H9 (cell line): ENCODE data around the gene C1QTNF2. TPM values are rescaled to one million over a fixed set of nuclear protein-coding genes. Genes with fewer than 3 reads are reported as not detected.

Experiments
- DNase-seq: peaks from one replicate; pipeline ENCODE4 v3.0.0-alpha.2; 2017
- H2AFZ ChIP-seq: one replicate; pipeline ENCODE4 v1.6.1; 2013; ENCODE audit warnings: mild to moderate bottlenecking, low read length, control low read depth, moderate library complexity
- H2AK5ac ChIP-seq: 2 replicates; pipeline ENCODE4 v1.6.1; 2013; ENCODE audit warnings: low read length, control low read depth, mixed read lengths; ENCODE audit not compliant: insufficient read length
- H2BK120ac ChIP-seq: one replicate; pipeline ENCODE4 v1.6.1; 2013; ENCODE audit warnings: low read depth, mild to moderate bottlenecking, low read length, control low read depth, inconsistent platforms; ENCODE audit not compliant: poor library complexity, severe bottlenecking
- H2BK12ac ChIP-seq: 2 replicates; pipeline ENCODE4 v1.6.1; 2013; ENCODE audit warnings: low read length, control low read depth, mixed read lengths, low read depth; ENCODE audit not compliant: insufficient read length
- H2BK15ac ChIP-seq: 2 replicates; pipeline ENCODE4 v1.6.1; 2013; ENCODE audit warnings: low read depth, low read length, control low read depth
- H2BK20ac ChIP-seq: one replicate; pipeline ENCODE4 v1.6.1; 2013; ENCODE audit warnings: low read depth, mild to moderate bottlenecking, low read length, control low read depth, inconsistent platforms; ENCODE audit not compliant: poor library complexity, severe bottlenecking
- H2BK5ac ChIP-seq: 2 replicates; pipeline ENCODE4 v1.6.1; 2013; ENCODE audit warnings: low read length, control low read depth, mixed read lengths; ENCODE audit not compliant: insufficient read length
- H3K14ac ChIP-seq: 2 replicates; pipeline ENCODE4 v1.6.1; 2013; ENCODE audit warnings: low read length, control low read depth; ENCODE audit not compliant: insufficient read depth
- H3K18ac ChIP-seq: 2 replicates; pipeline ENCODE4 v1.6.1; 2013; ENCODE audit warnings: low read depth, mild to moderate bottlenecking, mixed read lengths, low read length, control low read depth; ENCODE audit not compliant: insufficient read length
- H3K23ac ChIP-seq: 2 replicates; pipeline ENCODE4 v1.6.1; 2013; ENCODE audit warnings: low read length, control low read depth, mixed read lengths, low read depth; ENCODE audit not compliant: insufficient read length
- H3K23me2 ChIP-seq: 2 replicates; pipeline ENCODE4 v1.6.1; 2013; ENCODE audit warnings: low read depth, mild to moderate bottlenecking, mixed read lengths, low read length, control low read depth; ENCODE audit not compliant: insufficient read length, poor library complexity, severe bottlenecking
- H3K27ac ChIP-seq: 2 replicates; pipeline ENCODE4 v1.5.1; 2013; ENCODE audit warnings: low read length, control low read depth, mixed read lengths, low read depth; ENCODE audit not compliant: insufficient read length
- H3K27me3 ChIP-seq: 2 replicates; pipeline ENCODE4 v1.6.1; 2013; ENCODE audit warnings: low read length, control low read depth, inconsistent platforms; ENCODE audit not compliant: insufficient read depth
- H3K4ac ChIP-seq: 2 replicates; pipeline ENCODE4 v1.6.1; 2013; ENCODE audit warnings: low read depth, mild to moderate bottlenecking, control low read depth, inconsistent platforms, low read length, moderate library complexity
- H3K4me1 ChIP-seq: 2 replicates; pipeline ENCODE4 v1.6.1; 2013; ENCODE audit warnings: low read length, control low read depth, inconsistent platforms; ENCODE audit not compliant: insufficient read depth
- H3K4me2 ChIP-seq: 2 replicates; pipeline ENCODE4 v1.6.1; 2013; ENCODE audit warnings: low read length, control low read depth, mixed read lengths; ENCODE audit not compliant: insufficient read length, insufficient read depth
- H3K56ac ChIP-seq: 2 replicates; pipeline ENCODE4 v1.6.1; 2013; ENCODE audit warnings: low read depth, mild to moderate bottlenecking, mixed read lengths, low read length, control low read depth; ENCODE audit not compliant: insufficient read length
- H3K79me1 ChIP-seq: 2 replicates; pipeline ENCODE4 v1.6.1; 2013; ENCODE audit warnings: low read depth, mild to moderate bottlenecking, moderate library complexity, low read length, control low read depth, inconsistent platforms; ENCODE audit not compliant: insufficient read depth, poor library complexity, severe bottlenecking
- H3K79me2 ChIP-seq: 2 replicates; pipeline ENCODE4 v1.6.1; 2013; ENCODE audit warnings: low read length, control low read depth, inconsistent platforms; ENCODE audit not compliant: insufficient read depth
- H3K9ac ChIP-seq: 2 replicates; pipeline ENCODE4 v1.6.1; 2013; ENCODE audit warnings: low read length, control low read depth, mixed read lengths; ENCODE audit not compliant: insufficient read length; ENCODE audit errors: extremely low read depth
- H3K9me3 ChIP-seq: one replicate; pipeline ENCODE4 v1.6.1; 2013; ENCODE audit warnings: low read depth, low read length, inconsistent platforms; ENCODE audit not compliant: control insufficient read depth
- H3T11ph ChIP-seq: one replicate; pipeline ENCODE4 v1.6.1; 2013; ENCODE audit warnings: mild to moderate bottlenecking, low read length, control low read depth, inconsistent platforms
- H4K20me1 ChIP-seq: one replicate; pipeline ENCODE4 v1.6.1; 2013; ENCODE audit not compliant: control insufficient read depth, insufficient read length, insufficient read depth
- H4K5ac ChIP-seq: 2 replicates; pipeline ENCODE4 v1.6.1; 2013; ENCODE audit warnings: low read depth, mild to moderate bottlenecking, mixed read lengths, low read length, control low read depth; ENCODE audit not compliant: insufficient read length
- H4K8ac ChIP-seq: replicated peaks from 2 replicates; pipeline ENCODE4 v1.6.1; 2013; ENCODE audit warnings: low read length, control low read depth, mixed read lengths, low read depth; ENCODE audit not compliant: insufficient read length
- H4K91ac ChIP-seq: 2 replicates; pipeline ENCODE4 v1.6.1; 2013; ENCODE audit warnings: low read depth, mild to moderate bottlenecking, moderate library complexity, mixed read lengths, low read length, control low read depth; ENCODE audit not compliant: insufficient read length
- H3K27ac Mint-ChIP-seq, 3 experiments: 2 replicates in 2 of 3; 3 replicates in 1 of 3; pipeline ENCODE4 v1.8.0; 2020 to 2021; ENCODE audit warnings: mixed read lengths in 3 of 3, mild to moderate bottlenecking in 1 of 3, moderate library complexity in 1 of 3
- H3K27me3 Mint-ChIP-seq: 2 replicates; pipeline ENCODE4 v1.8.0; 2021; ENCODE audit warnings: low read depth, mild to moderate bottlenecking, moderate library complexity, mixed read lengths
- H3K36me3 Mint-ChIP-seq, 3 experiments: 2 replicates in 2 of 3; 3 replicates in 1 of 3; pipeline ENCODE4 v1.8.0; 2020 to 2021; ENCODE audit warnings: low read depth in 3 of 3, mixed read lengths in 3 of 3; ENCODE audit not compliant: insufficient read depth in 1 of 3
- H3K4me1 Mint-ChIP-seq, 2 experiments: 2 replicates each; pipeline ENCODE4 v1.8.0; 2020; ENCODE audit warnings: mixed read lengths in 2 of 2
- H3K4me3 Mint-ChIP-seq, 2 experiments: 2 replicates in 1 of 2; 3 replicates in 1 of 2; pipeline ENCODE4 v1.8.0; 2020 to 2021; ENCODE audit warnings: mild to moderate bottlenecking in 2 of 2, mixed read lengths in 2 of 2, moderate library complexity in 1 of 2
- H3K9me3 Mint-ChIP-seq, 2 experiments: 2 replicates in 1 of 2; 3 replicates in 1 of 2; pipeline ENCODE4 v1.8.0; 2020; ENCODE audit warnings: mild to moderate bottlenecking in 2 of 2, mixed read lengths in 2 of 2, moderate library complexity in 1 of 2
- WGBS: extraction: QIAGEN DNeasy Blood & Tissue Kit; methylation state at CpG from one replicate; pipeline ENCODE4 v1.1.7; 2013; ENCODE audit warnings: missing lambda C conversion rate, low lambda C conversion rate, mixed read lengths; ENCODE audit not compliant: insufficient read length; ENCODE audit errors: extremely low coverage; 5-methylcytosine and 5-hydroxymethylcytosine counted together
- total RNA-seq: library from RNA; stranded (reverse); gene quantifications from 2 replicates; pipeline ENCODE4 v1.2.1, GENCODE V29; 2021
- TF ChIP-seq, protein P1 (sequence below): fragments of 200-600 bp; sonication (generic); conservative IDR thresholded peaks from 3 replicates; pipeline ENCODE4 v1.8.0; 2021; ENCODE audit warnings: antibody characterized with exemption, mild to moderate bottlenecking

The C1QTNF2 gene
- total RNA-seq, 1 experiment from 2014 or later: 0.59 TPM

- Histone ChIP-seq H3T11ph (no peak overlapping the region), H3K23me2 (no peaks in the 10 kb centered on the region), H3K23ac (no peak overlapping the region), H3K27ac (no peak overlapping the region), H3K9me3 (no peaks in the 10 kb centered on the region), H3K56ac (no peak overlapping the region), H3K27me3 (no peaks in the 10 kb centered on the region), H4K8ac (no peak overlapping the region), H3K9ac (no peak overlapping the region), H4K5ac (no peak overlapping the region), H3K14ac (no peak overlapping the region), H4K20me1 (no peaks in the 10 kb centered on the region), H3K18ac (peak overlapping the region; percentile 60), H2AK5ac (no peak overlapping the region), H2BK20ac (no peak overlapping the region), H3K79me1 (no peaks in the 10 kb centered on the region), H2BK15ac (no peak overlapping the region), H3K4me2 (no peak overlapping the region), H3K4me1 (peaks cover 3% of the 10 kb centered on the region; the same call in 1 of the 2 replicates), H3K79me2 (no peaks in the 10 kb centered on the region), H2BK120ac (no peak overlapping the region), H4K91ac (no peak overlapping the region), H2BK12ac (no peak overlapping the region), H3K4ac (no peak overlapping the region), H2BK5ac (no peak overlapping the region), H2AFZ (no peak overlapping the region)
- TF ChIP-seq, protein P1, sequence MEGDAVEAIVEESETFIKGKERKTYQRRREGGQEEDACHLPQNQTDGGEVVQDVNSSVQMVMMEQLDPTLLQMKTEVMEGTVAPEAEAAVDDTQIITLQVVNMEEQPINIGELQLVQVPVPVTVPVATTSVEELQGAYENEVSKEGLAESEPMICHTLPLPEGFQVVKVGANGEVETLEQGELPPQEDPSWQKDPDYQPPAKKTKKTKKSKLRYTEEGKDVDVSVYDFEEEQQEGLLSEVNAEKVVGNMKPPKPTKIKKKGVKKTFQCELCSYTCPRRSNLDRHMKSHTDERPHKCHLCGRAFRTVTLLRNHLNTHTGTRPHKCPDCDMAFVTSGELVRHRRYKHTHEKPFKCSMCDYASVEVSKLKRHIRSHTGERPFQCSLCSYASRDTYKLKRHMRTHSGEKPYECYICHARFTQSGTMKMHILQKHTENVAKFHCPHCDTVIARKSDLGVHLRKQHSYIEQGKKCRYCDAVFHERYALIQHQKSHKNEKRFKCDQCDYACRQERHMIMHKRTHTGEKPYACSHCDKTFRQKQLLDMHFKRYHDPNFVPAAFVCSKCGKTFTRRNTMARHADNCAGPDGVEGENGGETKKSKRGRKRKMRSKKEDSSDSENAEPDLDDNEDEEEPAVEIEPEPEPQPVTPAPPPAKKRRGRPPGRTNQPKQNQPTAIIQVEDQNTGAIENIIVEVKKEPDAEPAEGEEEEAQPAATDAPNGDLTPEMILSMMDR: no peak
- no peak for DNase-seq
- Mint-ChIP-seq H3K27me3 (no peaks in the 10 kb centered on the region; the same call in 1 of the 2 replicates), H3K9me3 (no peaks in the 10 kb centered on the region), H3K27ac (peak overlapping the region in 1 of 3 experiments; percentile 50; a peak in 1 of 7 replicates), H3K4me1 (peaks cover 16 to 20% of the 10 kb centered on the region in 2 experiments), H3K36me3 (no peaks in the 10 kb centered on the region), H3K4me3 (no peak overlapping the region)
- WGBS: no CpG with 5 or more reads among the region's 2 CpGs
Observed at GRCh38 chr5:160324886-160325285, 45.5 kb downstream of the C1QTNF2 start.
